NCI-H510A (cell line): Measurements from ENCODE around the gene PCDHGC4.

Experiments used
- DNase-seq: peaks from one replicate; lab custom pipeline; 2025; lab: John Stamatoyannopoulos, UW

PCDHGC4 gene

DNA sequence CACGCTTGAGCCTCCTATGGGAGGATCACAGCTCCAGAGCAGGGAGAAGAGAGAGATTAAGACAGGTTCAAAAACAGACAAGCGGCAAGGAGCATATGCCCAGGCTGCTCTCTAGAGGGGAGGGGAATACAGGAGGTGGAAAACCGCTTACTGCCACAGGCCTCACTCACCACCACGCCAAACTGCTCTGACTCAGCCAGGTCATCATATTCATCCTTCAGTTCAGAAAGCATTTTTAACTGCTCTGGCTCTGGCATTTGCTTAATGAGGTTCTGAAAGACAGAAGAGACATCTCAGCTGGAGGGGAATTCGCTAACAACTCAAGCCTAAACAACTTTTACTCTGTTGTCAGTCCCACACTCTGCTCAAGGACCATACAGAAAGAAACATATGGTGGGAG, 44.2 kb downstream of the PCDHGC4 start:
- no peak for DNase-seq

- DNase-seq = no peak
Measured at GRCh38 chr5:141529873-141530272, 45.0 kb downstream of the PCDHGC4 start.

GRCh38 chr5:141532726-141533125, 47.9 kb downstream of the PCDHGC4 start:
- no peak for DNase-seq

DNA sequence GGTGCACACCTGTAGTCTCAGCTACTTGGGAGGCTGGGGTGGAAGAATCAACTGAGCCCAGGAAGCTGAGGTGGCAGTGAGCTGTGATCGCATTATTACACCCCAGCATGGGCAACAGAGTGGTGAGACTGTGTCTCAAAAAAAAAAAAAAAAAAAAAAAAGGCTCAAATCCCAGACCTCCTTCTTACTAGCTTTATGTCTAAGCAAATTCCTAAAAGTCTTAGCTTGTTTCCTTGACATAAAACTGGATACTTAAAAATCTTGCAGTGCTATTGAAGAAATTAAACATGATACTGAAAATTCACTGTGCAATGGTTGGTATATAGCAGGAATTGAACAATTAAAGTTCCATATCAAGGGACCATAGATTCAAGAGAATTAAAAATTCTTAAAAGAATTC, 49.1 kb downstream of the PCDHGC4 start:
- DNase-seq = no peak

DNA sequence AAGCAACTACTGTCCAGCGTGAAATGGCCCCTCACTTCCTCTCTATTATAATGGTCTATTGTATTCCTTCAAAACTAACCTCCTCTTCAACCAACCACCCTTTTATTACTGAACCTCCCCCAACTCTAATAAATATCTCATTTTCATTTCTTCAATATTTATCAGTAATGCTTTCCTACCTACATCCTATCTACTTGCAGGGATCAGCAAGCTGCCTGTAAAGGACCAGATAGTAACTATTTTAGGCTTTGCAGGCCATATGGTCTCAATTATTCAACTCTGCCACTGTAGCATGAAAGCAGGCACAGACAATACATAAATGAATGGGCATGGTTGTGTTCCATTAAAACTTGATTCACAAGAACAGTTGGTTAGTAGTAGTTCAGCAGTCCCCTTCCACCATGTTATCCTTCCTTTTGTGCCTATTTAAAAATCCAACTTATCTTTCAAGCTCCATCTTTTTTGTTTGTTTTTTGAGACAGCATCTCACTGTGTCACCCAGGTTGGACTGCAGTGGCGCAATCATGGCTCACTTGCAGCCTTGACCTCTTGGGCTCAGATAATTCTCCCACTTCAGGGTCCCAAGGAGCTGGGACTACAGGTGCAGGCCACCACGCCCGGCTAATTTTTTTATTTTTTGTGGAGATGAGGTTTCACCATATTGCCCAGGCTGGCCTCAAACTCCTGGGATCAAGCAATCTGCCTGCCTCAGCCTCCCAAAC, 49.8 kb downstream of the PCDHGC4 start:
- no peak for DNase-seq
